GM10266 (cell line): ENCODE data around the gene PYGL.
"Not testable (repeated sequence)": the region's sequence is repeated elsewhere in the genome, so short reads cannot be mapped to it uniquely, and the experiment has no call there.

Experiments used
- DNase-seq: peaks from one replicate; pipeline ENCODE4 v3.0.0; 2012; ENCODE audit errors: extremely low spot score
- CTCF ChIP-seq: IDR thresholded peaks from 2 replicates; pipeline ENCODE4 v1.5.1; 2012; ENCODE audit warnings: mild to moderate bottlenecking, low read depth; ENCODE audit not compliant: control insufficient read depth, insufficient read depth; ENCODE audit errors: missing control alignments

Gene PYGL

GRCh38 chr14:50924236-50924635, 20.0 kb downstream of the PYGL start:
- no peak for TF ChIP-seq CTCF
- DNase-seq: no peak

GRCh38 chr14:50922803-50923202, 21.5 kb downstream of the PYGL start:
- TF ChIP-seq CTCF: no peak
- DNase-seq: no peak

GRCh38 chr14:50920482-50921230, 23.6 kb downstream of the PYGL start:
- TF ChIP-seq CTCF: no peak
- DNase-seq: no peak

GRCh38 chr14:50919524-50919923, 24.8 kb downstream of the PYGL start:
- not testable (repeated sequence) for DNase-seq

GRCh38 chr14:50917449-50917848, 26.8 kb downstream of the PYGL start:
- no peak for TF ChIP-seq CTCF
- no peak for DNase-seq

GRCh38 chr14:50910495-50911420, 33.5 kb downstream of the PYGL start:
- no peak for DNase-seq
- no peak for TF ChIP-seq CTCF

GRCh38 chr14:50906326-50907065, 37.8 kb downstream of the PYGL start:
- no peak for TF ChIP-seq CTCF
- no peak for DNase-seq
